ENCODE measurements around the gene SLC24A5.

The SLC24A5 gene

DNA sequence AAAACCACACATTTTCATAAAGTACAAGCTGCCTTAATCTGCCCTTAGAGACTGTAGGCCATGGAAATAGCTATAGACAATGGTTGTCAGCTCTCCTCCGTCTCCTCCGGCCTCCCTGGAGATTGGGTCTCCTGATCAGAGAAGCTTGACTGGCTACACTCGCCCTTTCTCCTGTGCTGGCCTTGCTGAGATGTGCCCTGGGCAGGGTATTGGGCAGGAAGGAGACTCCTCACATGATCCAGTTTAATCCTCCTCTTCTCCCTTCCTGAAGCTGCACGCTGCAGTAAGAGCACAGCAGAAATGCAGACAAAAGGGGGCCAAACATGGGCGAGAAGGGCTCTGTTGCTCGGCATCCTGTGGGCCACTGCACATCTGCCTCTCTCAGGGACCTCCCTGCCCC, at the start of gene SLC24A5:
TSS of gene SLC24A5 (plus strand) at position 246 of the 400 bp plus-strand sequence. CDS start at position 301, 55 bp downstream.
- no peak for DNase-seq

DNA sequence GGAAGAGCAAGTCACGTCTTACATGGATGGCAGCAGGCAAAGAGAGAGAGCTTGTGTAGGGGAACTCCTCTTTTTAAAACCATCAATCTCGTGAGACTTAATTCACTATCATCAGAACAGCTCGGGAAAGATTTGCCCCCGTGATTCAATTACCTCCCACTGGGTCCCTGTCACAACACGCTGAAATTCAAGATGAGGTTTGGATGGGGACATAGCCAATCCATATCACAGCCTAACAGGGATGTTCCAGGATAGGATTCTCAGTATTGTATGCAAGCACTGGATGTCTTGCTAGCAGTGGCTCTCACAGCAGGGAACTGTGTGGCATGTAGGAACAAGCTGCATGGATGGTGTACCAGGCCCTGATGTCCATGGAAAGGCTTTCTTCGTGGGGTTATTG, 47.8 kb upstream of the SLC24A5 start:
- no peak for DNase-seq

DNA sequence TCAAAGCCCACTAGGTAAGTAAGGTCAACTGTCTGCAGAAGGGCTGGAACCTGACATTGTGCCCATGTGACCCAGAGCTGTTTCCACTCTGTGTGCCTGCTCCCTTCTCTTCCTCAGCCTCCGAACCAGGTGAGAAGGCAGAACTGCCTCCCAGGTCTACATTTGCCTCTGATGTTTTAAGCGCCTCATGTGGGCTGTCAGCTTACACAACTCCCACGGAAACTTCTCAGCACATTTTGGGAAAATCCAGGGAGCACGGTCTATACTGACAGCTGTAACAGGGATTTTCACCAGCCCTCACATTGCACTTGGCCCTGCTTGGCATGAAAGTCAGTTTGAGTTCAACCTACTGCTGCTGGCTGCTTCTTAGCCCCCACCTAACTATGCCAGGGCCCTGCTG, 46.9 kb upstream of the SLC24A5 start:
- DNase-seq = no peak

DNA sequence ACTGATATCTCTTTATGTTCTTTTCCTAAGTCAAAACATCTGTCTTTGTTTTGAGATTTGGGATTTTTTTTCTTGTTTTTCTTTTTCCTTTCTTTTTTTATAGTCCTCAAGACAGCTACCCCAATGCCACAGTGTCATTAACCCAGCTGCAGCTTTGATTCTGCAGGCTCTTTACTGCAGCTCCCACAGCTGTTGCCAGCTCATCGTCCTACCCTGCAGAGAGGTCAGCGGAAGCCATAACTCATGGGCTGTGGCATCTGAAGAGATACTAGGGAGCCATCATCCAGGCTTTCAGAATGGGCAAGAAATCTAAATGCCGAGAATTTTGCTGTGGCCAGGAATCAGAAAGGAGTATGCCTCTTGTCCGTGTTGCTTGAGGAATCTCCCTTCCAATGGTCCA, 44.3 kb upstream of the SLC24A5 start:
- no peak for DNase-seq

DNA sequence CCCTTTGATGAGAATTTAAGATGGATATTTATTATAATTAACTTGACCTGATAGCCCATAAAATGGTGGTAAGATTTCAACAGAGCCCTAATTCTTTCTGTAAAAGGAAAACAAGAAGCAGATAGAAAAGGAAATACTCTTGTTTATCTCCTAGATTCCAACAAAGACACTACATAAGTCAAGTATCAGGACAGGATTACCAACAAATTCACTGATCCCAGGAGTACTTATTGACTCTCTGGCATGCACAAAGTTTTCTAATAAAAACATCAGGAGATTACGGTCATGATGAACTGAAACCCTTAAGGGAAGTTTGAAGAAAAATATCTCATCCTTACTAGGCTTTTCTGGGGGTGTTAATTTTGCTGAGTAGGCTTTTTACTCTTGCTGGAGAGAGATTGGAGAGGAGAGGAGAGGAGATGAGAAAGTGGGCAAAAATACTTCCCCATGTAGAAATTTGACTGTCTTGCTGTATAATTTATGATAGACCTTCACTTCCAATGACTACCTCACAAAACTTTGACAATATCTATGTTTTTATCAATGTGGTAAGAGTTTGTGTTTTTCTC, 43.1 kb upstream of the SLC24A5 start:
- no peak for DNase-seq

DNA sequence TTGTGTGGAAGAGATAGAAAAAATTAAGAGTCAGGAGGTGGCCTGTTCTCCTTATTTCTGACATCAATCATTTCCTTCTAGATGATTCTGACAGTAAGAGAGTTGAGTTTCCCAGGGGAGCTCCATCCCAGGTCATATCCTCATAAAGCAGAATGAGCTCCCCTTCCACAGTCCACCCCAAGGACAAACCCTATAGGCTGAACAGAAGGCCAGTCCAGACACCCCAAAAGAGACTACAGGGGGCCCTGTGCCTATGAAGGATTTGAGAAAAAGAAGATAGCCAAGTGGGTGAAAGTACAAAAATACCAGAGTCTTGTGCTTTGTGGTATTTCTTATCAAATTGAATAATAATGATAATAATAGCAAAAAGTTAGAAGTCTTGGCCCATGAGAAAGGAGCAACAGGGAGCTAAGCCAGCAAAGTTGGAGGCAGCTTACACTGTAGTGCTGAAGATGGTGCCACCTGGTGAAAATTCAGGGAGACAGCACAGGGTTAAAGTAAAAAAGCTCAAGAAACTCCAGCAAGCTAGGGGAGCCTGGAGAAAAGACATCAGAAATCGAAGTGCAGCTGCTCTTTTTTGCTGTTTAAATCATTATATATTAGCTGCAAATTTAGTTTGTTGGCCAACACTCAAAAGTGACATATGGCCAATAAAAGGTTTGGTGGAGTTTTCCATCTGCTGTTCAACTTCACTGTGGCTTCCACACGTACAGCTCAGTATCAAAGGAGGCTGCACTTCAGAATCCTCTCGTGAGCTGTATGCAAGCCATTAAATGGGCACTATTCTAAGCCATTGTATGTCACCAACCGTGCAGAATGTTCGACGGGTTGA, 35.8 kb upstream of the SLC24A5 start:
- DNase-seq = peak; percentile 5

DNA sequence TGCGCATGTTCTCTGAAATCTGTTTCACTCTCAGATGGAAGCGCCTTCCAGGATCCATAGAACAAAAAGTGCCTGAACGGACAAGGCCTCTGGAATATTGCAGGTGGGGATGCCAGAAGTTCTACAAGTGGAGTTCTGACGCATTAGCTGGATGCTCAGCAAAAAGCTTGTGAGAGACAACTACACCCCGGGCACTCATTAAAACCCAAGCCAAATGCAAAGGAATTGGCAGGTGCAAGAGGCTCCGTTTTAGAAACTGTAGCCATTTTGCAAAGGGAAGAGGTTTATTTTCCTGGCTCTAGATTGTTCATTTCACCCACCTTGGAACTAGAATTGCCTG, 35.2 kb upstream of the SLC24A5 start:
- no peak for DNase-seq

DNA sequence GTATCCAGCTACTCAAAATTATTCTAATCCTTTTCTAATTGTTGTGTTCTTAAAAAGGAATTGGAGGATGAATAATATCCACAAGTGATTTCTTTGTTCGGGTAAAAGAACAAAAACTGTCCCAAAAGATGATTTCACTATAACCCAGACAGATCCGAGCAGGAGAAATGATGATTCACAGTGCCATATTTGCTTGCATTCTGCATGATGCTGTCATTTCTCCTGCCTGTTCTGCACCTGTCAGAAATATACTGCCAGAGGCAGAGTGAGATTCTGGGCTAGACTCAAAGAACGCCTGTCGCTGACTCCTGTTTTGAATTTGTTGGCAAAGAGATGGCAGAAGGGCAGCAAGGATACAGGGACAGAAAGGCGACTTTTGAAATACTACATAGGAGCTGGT, 34.7 kb upstream of the SLC24A5 start:
- no peak for DNase-seq

DNA sequence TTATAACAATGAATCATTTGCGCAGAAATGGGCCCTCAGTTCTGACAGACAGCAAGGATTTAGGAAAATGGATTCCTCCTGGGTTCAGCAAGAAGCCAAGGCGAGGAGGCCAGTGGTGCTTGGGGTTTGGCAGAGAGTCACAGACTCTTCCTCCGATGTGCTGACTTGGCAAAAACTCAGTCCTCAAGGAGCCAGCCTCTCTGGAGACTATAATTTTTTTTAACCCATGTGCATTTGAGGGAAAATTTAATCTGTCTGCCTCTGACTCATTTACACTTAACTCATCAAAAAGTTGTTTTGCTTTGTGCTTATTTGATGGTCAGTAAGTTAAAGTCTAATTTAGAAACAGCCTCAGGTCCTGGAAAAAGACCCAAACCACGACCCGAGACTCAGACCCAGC, 34.2 kb upstream of the SLC24A5 start:
- no peak for DNase-seq

DNA sequence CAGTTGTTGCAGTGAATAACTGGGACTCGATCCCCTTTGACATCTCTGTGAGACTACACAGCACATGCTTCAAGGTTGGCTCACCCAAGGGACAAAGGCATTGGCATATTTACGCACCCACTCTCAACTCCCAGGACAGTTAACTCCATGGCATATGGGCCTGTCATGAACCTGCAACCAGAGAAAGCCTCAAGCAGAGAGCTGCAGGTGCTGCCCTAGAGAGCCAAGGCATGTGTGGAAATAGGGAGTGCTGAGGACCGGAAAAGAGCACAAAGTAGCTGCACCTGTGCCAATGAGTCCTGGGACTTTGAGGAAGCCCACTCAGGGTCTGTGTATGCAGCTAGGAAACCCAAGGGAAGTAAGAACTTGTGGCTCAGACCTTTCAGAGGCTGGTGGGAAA, 32.9 kb upstream of the SLC24A5 start:
- DNase-seq = no peak

DNA sequence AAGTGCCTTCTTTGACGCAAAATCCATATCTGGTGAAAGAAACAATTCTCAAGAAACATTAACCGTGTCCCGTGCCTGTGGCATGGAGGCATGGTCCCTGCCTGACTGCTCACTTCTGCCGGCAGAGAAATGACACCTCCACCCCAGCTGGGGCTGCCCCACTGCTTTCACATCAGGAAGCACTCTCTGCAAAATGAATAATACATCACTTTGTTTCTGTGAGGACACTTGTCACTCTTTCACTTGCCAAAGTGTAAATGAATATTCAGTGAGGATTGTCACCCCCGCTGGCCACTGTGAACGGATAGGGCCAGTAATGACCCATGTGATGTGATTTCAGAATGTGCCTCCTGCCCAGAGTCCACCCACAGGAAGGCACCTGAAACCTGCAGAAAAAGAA, 31.1 kb upstream of the SLC24A5 start:
- DNase-seq = no peak

DNA sequence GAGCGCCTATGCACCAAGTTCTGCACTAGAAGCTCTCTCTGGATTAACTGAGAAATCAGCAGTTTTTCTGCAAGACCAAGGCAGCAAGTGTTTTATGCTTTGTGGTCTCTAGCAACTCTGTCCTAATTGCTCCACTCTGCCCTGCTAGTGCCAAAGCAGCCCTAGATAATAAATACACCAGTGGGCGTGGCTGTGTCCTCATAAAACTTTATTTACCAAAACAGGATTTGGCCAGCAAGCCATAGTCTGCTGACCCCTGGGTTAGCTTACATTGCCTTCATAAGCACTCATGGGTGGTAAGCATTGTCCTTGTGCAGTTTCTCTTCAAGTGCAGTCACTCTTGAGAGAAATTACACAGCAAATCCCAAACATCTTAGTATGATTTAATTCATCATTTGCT, 30.7 kb upstream of the SLC24A5 start:
- no peak for DNase-seq

DNA sequence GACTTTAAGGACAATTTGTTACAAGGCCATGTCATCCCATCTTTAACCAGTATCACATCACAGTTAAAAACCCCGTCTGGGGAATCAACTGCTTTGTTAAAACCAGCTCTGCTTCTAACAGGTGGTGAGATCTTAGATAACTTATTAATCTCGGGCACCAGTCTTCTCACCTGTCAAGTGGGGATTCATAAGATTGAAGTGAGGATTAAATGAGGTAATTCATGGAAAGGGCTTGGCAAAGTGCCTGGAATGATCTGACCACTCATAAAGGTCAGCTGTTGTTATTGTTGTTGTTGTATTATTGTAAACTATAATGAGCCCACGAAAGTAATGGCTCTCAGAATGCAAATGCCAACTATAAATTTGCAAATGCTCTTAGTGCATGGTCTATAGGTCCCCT, 30.1 kb upstream of the SLC24A5 start:
- DNase-seq = no peak

DNA sequence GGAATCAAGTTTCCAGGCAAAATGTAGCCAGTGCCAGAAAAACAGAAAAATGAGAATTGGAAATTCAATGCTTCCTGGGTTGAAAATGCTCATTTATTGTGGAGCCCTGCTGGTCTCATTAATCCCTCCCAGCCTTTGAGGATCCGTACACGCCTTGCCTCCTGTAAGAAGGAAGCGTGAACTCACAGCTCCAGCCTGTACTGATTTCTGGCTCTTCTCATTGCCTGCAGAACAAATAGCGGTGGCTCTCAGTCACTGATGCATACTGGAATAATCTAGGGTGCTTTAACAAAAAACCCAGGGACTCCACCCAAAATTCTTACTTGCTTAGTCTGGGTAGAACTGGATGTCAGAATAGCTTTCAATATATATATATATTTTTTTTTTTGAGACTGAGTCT, 29.3 kb upstream of the SLC24A5 start:
- DNase-seq = no peak

DNA sequence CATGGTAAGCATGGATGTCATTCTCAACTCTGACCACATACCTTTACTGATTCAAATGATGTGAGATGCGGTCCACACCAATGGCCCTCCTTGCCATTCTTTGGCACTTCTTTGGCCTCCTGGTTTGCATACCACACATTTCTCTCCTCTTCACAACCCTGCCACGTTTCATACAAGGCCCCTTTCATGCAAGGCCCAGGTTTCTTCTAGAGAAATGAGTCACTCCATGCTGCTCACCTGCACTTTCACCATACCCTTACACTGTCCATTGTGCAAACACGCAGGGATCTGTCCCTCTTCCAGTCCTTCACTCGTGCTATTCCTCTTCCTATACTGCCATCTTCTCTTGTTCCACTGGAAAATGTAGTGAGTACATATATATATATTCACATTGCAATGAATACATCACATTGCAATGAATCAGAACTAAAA, 24.4 kb upstream of the SLC24A5 start:
- DNase-seq = no peak

DNA sequence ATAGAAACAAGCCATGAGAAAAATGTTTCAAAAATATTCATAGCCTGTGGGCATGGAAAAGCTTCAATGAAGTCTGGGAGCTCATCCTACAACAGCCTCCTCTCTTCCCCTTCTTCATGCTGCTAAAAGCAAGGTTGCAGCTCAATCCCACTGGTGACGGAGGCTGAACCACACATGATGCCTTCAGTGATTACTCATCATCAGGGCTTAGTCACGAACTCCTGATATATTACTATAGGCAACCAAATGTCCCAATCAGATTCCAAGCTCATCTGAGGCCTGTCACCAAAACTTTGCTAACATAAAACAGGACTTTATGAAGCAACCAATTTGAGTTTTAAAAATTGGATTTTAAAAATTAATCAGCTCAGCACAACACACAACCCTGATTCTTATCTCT, 24.0 kb upstream of the SLC24A5 start:
- DNase-seq = no peak

DNA sequence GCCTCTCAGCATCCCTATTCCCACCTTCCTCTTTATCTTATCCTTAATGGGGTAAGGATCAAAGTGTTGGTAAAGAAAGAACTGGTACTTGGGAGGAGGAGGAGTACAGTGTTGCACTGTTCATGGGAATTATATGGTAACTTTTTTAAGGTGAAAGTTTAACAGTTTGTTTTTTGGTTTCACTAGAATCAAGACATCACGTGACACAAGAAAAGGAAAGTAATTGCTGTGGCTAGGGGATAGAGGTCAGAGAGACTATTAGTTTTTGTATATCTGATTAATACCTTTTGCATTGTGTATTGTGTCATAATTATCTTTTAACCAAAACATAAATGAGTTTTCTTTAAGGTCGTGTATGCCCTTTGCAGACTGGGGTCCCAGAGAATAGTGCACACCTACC, 23.5 kb upstream of the SLC24A5 start:
- no peak for DNase-seq

DNA sequence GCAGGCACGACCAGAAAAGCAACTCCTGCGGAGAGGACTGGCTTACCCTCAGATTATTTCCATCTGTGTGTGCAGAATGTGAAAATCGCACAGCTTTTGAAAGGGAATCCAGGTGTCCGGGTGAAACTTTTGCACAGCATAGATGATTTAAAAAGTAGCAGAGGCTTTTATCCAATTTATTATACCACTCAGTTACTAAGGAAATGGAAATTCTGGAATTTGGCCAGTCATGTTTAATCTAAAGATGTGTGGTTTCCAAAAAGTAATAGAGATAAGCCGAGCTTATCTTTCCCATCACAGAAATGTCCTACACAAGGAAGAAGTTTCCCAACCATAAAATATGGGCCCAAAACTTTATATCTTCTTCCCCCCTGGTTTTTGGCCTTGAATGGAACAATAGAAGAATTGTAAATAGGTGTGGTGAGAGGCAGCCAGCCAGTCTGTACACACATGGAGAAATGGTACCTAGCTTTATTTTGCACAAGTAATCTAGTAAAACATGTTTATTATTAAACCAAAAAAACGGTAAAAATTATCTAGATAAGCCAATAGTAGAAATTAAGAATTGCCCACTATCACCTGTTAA, 19.3 kb upstream of the SLC24A5 start:
- no peak for DNase-seq

DNA sequence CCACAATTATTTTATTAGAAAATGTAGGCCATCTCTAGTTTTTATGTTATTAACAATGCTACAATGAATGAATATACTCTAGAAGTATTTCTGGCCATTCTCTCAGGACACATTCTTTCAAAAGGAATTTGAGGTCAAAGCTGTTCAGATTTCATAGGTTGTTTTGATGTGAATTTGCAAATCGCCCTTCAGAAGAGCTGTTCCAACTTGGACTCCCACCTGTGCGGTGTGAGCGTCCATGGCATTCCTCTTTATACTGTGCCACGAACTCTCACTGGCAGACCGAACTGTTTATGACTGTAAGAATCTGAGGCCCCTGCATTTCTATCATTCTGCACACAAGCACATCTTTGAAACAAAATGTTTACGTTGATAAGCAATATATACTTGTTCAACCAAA, 18.6 kb upstream of the SLC24A5 start:
- no peak for DNase-seq

DNA sequence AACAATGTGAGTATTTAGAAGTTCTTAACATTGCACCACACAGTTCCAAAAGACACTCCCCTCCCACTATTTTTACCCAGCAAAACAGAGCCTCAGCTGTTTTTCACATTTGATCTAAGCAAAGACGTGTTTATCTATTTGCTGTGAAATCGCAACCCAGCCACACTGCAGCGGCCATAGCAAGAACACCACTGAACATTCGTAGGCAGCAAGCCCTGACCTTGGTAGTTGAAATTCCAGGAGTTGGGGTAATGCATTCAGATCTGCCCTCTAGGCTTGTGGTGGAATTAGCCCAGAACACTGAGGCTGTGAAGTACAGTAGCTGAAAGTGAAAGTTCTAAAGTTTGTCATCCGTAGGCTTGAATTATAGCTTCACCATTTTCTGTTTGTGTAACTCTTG, 17.1 kb upstream of the SLC24A5 start:
- DNase-seq = no peak

DNA sequence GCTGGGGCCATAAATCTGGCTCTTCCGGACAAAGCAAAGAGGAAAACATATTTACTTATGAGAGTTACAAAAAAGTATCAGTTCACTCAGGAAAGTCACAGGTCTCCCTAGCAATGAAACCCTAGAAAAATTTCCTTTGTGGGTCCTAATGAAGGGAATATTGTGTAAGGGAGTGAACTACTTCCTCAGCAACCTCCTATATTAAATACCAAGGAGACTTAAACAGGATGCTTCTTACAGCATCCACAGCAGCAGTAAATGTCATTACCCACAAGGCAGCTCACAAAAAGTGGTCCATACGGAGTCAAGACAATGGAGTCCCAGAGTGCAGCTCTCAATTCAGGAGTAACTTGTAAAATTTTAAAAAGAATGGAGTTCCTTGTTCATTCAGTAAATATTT, 14.9 kb upstream of the SLC24A5 start:
- no peak for DNase-seq

DNA sequence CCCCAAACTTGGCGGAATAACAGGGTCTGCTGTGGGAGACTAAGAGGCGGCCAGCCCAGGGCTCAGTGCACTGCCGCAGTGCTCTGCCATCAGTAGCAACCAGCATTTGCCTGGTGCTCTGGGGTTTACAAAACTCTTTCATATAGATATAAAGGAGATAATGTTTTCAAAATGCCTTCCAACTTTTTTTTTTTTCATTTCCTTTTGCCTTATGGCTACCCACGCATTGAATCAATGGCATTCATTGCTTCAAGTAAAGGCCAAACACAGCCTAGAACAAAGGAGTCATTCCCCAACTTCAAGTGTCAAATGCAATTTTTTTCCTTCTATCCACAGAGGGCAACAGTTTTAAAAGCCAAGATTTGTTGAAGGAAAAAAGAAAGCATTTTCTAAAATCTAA, 11.6 kb upstream of the SLC24A5 start:
- no peak for DNase-seq

DNA sequence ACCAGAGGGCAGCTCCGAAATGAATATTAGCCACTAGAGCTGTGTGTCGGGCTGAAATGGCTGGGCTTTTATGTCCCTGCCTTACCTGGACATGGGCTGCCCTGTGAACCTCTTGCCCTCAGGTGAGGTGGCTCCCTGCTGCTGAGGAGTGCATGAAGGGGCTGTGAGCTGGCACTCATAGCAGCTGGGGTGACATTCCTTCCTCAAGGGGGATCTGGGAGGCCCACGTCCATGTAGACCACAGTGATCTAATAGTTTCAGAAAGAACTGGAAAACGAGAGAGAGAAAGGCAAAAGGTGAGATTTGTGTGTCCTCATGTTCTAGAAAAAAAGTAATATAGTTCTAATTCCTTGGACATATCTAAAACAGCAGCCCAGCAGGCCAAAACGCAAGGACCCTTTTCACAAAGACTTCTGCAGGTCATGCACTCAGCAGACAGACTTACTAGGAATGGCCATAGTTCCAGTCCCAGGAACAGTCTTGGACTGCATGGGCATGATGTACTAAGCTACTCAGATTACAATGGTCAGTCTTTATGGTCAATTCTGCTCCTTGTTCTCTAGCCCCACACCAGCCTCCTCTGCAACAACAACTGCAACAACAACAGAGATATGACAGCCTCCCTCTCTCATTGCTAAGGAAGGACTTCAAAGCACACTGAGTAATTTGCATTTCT, 10.8 kb upstream of the SLC24A5 start:
- no peak for DNase-seq

DNA sequence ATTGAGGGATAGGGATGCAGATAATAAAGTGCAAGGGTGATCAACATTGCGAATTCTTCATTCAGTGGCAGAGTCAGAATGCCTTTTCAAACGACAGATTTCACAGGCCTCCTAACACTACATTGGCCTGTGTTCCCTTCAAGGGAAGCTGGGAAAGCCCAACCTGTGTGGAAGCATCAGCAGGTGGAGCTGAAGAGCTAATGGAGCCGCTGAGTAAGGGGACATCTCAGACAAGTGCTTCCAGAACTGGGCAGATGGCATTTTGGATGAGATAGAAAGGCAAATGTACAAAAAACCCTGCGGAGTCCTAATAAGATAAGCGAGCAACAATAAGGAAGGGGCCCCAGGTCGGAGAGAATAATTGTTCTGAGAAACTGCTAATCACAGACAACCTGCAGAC, 8.5 kb upstream of the SLC24A5 start:
- DNase-seq = peak; percentile 7

Data from NCI-H2081 treated with DMSO at 0.1 percent for 48 hours (cell line).